Keratinocyte (primary cell): ENCODE measurements around the gene WASHC4.

Source experiments
- CTCF ChIP-seq, 3 experiments: IDR thresholded peaks in 1 of 3; conservative IDR thresholded peaks in 1 of 3; optimal IDR thresholded peaks in 1 of 3; 2 replicates in 2 of 3; 3 replicates in 1 of 3; pipeline versions ENCODE3 to v1.5.1; 2011; ENCODE audit warnings: low read length in 3 of 3, mild to moderate bottlenecking in 3 of 3, moderate library complexity in 2 of 3, control low read depth in 1 of 3, inconsistent platforms in 1 of 3; ENCODE audit not compliant: insufficient read depth in 2 of 3; ENCODE audit errors: extremely low read depth in 1 of 3
- EZH2 ChIP-seq: IDR thresholded peaks from one replicate; pipeline ENCODE4 v1.6.1; 2012; ENCODE audit warnings: inconsistent platforms, mild to moderate bottlenecking, low read length, moderate library complexity

- TF ChIP-seq CTCF (optimal IDR thresholded peaks at IDR 0.05 in 1 of 3, IDR thresholded peaks at IDR 0.05 in 1 of 3, conservative IDR thresholded peaks at IDR 0.05 in 1 of 3; ENCODE audit: extremely low read depth in 1 of 3, insufficient read depth in 2 of 3, low read length in 3 of 3) (no peak), EZH2 (no peak)
Measured at GRCh38 chr12:105091476-105092206, 15.9 kb upstream of the WASHC4 start.
